Stimulated activated CD8-positive, alpha-beta memory T cell treated with anti-CD3 and anti-CD28 coated beads, Interleukin-4, amount 100 ng/mL, for 48 hours (primary cell): Measurements from ENCODE around the gene FAM187B.
"Not testable (repeated sequence)": the region's sequence is repeated elsewhere in the genome, so short reads cannot be mapped to it uniquely, and the experiment has no call there.

ENCODE experiments used
- DNase-seq: peaks from one replicate; pipeline ENCODE4 v3.0.0-alpha.2; 2020

Gene FAM187B

GRCh38 chr19:35261356-35262100 is 33.0 kb upstream of the FAM187B start:
- peak; percentile 23 for DNase-seq

GRCh38 chr19:35260694-35261304 is 32.3 kb upstream of the FAM187B start:
- DNase-seq, result peak; percentile 19

- peak; percentile 18 for DNase-seq
Observed at GRCh38 chr19:35257113-35257461, 28.5 kb upstream of the FAM187B start.

GRCh38 chr19:35256566-35256965 is 28.0 kb upstream of the FAM187B start:
- no peak for DNase-seq

- peak; percentile 19 for DNase-seq
Observed at GRCh38 chr19:35254341-35255297, 26.1 kb upstream of the FAM187B start.

- peak; percentile 19 for DNase-seq
Observed at GRCh38 chr19:35253316-35254286, 25.1 kb upstream of the FAM187B start.

GRCh38 chr19:35251456-35251855 is 22.9 kb upstream of the FAM187B start:
- peak; percentile 16 for DNase-seq

- DNase-seq, result peak; percentile 20
Observed at GRCh38 chr19:35249848-35250711, 21.5 kb upstream of the FAM187B start.

- DNase-seq, result peak; percentile 24
Observed at GRCh38 chr19:35249146-35249847, 20.8 kb upstream of the FAM187B start.

- peak; percentile 82 for DNase-seq
Observed at GRCh38 chr19:35248310-35249145, 20.0 kb upstream of the FAM187B start, which contains the start of gene LSR. Gene LSR, plus strand, starts transcription at chr19:35249002. Its CDS starts 21 bp downstream, at chr19:35249023.

- DNase-seq, result peak; percentile 73
Observed at GRCh38 chr19:35247526-35248309, 19.2 kb upstream of the FAM187B start.

- DNase-seq, result no peak
Observed at GRCh38 chr19:35246466-35247092, 18.0 kb upstream of the FAM187B start.

GRCh38 chr19:35241417-35241816 is 12.9 kb upstream of the FAM187B start:
- DNase-seq, result no peak

- DNase-seq, result peak; percentile 18
Observed at GRCh38 chr19:35240327-35240726, 11.8 kb upstream of the FAM187B start.

GRCh38 chr19:35239597-35239996 is 11.1 kb upstream of the FAM187B start:
- DNase-seq, result not testable (repeated sequence)

GRCh38 chr19:35236638-35237400 is 8.3 kb upstream of the FAM187B start:
- peak; percentile 24 for DNase-seq

GRCh38 chr19:35232912-35233311 is 4.4 kb upstream of the FAM187B start:
- peak; percentile 7 for DNase-seq
